Activated T-cell treated with anti-CD3 and anti-CD28 coated beads for 1 hour (primary cell): Measurements from ENCODE around the gene VAMP5.
"Not testable (repeated sequence)": the region's sequence is repeated elsewhere in the genome, so short reads cannot be mapped to it uniquely, and the experiment has no call there.

Source experiments
- DNase-seq: peaks from one replicate; pipeline ENCODE4 v3.0.0-alpha.2; 2020; ENCODE audit warnings: low read depth

The VAMP5 gene, protein sequence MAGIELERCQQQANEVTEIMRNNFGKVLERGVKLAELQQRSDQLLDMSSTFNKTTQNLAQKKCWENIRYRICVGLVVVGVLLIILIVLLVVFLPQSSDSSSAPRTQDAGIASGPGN

DNA sequence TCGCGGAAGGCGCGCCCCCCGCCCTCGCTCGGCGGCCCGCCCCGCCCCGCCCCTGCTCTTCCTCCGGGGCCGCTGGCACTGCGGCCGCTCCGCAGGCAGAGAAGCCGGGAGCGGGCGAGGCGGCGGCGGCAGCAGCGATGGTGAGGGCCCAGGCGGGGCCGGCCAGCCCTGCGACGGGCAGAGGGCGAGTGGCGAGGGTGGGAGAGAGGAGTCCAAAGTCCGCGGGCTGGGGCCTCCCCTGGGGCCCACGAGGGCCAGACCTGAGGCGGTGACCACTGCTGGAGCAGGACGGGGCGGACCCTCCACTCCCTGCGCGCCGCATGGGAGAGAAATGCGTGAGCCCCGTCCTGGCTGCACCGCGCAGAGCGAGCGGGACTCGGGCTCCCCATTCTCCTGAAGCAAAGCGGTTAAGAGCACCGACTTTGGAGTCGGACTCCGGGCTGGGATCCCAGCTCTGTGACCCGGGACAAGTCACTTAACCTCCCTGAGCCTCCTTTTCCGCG lies at the start of gene VAMP5:
Gene VAMP5, plus strand, starts transcription at position 78 of the 503 bp plus-strand sequence. Its CDS starts 60 bp downstream, at position 138.
- DNase-seq, result no peak

DNA sequence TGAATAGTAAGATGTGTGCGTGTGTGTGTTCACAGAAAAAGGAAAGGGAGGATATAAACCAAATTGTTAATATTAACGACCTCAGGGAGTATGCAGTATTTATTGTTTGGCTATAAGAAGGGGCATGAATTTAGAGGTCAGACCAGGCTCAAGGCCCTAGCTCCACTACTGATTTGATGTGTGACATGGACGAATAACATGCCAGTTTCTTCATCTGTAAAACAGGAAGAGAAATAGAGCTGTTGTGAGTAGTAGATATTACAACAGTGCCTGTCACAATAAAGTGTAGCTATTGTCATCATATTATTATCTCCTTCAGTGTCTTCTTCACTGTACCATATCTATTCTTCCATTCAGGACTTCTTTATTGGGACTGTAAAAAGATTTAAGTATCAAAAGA lies 49.4 kb upstream of the VAMP5 start:
- DNase-seq, result no peak

DNA sequence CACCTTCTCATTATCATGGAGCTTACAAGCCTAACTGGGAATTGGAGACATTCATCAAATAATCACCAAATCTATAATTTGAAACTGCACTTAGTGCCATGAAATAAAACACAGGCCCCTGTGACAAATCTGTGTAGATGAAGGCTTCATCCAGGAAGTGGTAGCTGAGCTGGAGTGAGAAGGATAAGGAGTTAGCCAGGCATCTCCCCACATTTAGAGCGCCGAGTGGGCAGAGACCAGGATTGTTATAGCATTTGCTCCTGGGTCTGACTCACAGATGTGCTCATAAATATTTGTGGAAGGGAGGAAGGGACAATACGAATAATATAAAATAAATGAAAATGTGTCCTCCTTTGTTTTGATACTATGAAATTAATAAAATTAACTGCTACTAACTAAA lies 47.8 kb upstream of the VAMP5 start:
- DNase-seq, result no peak

DNA sequence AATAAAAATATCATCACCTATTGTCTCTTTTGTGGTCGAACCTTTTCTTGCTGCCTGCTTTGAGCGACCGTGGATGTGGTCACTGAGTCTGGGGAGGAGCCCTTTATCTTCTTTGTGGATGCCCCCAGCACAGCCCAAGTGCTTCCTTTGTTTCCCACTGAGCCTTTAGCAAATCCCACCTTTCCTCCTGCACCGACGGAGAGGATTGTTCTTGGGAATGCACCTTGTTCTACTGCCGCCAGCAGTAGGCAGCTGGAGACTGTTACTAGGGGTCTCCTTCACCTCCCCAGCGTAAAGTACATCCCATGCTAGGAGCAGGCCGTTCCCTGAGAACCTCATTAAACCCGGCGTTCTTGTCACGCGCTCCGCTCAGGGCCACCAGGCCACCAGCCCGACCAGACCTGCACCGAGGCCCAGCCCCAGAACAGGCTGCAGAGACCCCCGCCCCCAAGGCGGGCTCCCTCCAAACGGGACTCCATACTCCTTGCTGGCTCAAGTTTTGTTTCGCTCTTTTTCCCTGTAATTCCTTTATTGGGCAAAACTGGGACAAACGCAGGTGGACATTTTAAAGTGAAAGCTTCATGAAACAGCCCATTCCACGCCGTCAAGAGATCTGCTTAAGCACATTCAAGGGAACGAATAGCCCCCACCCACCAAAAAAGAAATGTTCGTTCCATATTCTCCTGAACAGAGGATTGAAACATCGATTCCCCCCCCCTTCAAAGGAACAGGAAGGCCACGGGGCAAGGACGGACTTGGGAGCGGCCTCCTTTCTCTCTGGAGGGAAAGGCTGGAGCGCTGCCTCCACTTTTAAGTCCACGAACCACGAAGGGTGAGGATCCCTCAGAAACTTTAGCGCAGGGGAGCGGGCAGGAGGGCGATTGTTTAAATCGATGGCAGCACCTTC lies 46.4 kb upstream of the VAMP5 start:
- DNase-seq, result no peak

DNA sequence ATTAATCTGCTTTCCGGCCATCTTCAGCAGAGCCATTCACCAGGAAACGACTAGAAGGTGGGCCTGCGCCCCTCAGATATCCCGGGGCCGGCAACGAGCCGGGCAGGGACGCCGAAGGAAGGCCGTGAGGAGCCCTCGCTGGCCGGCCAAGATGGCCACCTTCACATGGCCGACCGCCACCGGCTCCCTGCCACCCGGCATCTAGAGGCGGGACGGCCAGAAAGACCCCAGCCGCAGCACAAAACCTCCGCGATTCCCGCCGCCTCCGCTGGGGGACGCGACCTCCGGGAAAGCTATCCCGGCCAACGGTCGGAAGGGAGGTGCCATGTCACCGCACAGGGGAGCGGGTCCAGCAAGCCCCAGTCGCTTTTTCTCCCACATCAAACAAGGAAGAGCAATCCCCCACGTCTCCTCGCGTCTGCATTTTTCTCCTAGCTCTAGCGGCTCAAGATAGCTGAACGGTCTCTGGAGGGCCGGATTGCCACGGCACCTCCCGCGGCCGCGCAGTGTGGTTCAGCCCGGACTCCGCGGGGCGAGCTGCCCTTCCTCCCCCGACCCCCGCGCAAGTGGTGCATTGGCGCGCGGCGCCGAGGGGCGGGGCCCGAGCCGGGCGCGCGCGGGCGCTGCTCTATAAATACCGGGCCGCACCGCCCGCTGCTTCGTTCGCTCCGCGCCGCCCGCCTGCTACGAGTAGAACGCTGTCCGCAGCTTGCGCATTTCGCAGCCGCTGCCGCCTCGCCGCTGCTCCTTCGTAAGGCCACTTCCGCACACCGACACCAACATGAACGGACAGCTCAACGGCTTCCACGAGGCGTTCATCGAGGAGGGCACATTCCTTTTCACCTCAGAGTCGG lies 45.5 kb upstream of the VAMP5 start, which contains the start of gene MAT2A:
Gene MAT2A, plus strand, starts transcription at position 662 of the 854 bp plus-strand sequence. Its CDS starts 120 bp downstream, at position 782.
- DNase-seq, result peak; percentile 86

DNA sequence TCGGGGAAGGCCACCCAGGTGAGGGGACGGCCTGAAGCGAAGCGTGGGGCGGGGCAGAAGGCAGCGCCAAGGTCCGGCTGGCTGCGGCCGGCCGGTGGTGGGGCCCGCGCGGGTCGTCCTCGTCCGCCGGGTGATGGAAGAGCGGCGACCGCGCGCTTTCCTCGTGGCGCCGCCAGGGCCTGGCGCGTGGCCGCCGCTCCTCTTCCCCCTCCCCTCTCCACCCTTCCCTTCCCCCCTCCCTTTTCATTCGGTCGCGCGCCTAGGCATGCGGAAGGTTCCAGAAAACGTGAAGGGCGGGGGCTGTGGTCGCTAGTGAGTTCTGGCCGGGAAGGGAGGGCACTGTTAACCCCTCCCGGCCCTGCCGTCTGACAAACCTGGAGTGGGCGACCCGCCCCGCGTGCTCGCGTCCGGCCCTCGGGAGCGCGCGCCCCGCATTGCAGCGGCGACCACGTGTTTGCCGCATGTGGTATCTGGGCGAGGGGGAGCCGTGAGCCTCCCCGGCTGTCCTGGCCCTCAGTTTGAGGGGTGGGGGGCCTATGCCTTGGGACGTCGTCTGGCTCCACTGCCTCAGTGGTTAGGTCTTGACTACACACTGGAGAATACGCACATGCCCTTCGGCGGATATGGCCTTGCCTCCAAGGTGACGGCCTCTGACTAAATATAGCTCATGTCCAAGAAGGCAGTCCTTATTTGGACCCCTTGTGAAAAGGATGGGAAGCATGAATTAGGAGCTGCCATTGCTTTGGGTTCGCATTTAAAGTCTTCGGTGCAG lies 44.7 kb upstream of the VAMP5 start:
- DNase-seq, result peak; percentile 59

DNA sequence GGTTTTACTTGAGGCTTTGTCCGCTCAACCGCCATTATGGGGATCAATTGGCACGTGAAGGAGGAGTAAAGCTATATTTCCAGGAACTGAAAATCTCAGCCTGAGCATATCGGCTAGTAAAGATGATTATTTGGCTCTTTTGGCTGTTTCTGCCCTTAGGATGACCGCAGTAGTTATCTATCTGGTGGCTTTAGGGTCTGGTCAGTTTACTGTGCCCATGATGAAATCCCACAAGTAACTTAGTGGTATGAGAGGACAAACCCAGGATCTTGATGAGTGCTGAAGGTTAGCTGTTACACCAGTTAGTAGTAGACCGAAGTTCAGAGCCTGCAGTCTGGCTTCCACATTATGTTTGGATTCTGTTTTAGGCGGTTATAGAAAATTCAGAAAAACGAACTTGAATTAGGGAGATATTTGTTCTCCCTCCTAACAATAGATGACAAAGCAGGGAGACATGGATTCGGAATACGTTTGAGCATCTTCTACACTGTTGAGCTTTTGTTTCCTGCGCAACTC lies 44.0 kb upstream of the VAMP5 start:
- no peak for DNase-seq

DNA sequence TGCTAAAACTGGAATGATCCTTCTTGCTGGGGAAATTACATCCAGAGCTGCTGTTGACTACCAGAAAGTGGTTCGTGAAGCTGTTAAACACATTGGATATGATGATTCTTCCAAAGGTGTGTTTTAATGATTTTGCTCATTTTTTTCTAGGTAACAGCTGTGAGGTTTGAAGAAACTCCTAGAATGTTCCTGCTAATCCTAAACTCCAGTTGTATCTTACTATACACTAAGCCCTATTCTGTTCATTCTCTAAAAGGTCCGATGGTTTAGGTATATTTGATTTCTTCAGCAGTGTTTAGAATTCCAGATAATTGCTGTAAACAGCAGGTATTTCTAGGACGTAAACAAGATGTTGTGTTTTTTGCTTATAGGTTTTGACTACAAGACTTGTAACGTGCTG lies 43.0 kb upstream of the VAMP5 start:
- no peak for DNase-seq

DNA sequence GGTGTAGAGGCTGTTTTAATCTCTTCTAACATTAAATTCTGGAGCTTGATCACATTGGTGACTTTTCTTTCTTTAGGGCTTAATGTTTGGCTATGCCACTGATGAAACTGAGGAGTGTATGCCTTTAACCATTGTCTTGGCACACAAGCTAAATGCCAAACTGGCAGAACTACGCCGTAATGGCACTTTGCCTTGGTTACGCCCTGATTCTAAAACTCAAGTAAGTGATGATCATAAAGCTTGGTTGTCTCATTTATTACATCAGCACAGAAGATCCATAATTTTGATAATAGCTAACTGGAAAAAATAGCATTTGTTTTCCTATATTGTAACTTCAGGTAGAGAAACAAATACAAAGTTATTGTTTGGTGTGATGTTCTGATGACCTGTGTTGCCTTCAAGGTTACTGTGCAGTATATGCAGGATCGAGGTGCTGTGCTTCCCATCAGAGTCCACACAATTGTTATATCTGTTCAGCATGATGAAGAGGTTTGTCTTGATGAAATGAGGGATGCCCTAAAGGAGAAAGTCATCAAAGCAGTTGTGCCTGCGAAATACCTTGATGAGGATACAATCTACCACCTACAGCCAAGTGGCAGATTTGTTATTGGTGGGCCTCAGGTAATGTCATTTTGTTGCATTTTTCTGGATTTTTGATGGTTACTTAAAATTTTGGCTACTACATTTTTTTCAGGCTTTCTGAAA lies 42.3 kb upstream of the VAMP5 start:
- no peak for DNase-seq

DNA sequence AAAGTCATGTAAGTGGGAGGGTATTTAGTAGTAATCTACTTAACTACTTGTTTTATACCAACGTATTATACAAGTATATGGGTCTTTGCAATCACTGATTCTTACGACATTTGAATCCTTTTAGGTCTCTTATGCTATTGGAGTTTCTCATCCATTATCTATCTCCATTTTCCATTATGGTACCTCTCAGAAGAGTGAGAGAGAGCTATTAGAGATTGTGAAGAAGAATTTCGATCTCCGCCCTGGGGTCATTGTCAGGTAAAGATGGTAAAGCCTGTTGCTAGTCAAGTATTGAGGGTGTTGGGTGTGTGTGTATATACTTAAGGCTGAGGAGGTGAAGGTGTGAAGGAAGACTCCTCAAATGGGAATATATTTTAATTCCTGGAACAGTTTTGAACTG lies 41.5 kb upstream of the VAMP5 start:
- DNase-seq, result no peak

DNA sequence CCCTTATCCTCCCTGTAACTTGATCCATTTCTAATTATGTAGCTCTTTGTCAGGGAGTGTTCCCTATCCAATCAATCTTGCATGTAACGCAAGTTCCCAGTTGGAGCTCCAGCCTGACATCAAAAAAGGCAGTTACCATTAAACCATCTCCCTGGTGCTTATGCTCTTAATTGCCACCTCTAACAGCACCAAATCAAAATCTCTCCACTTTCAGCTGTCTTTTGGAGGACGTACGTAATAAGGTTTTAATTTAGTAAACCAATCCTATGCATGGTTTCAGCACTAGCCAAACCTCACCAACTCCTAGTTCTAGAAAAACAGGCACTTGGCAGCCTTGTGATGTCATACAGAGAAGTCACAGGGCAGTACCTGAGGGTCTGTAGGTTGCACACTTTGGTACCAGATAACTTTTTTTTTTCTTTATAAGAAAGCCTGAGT lies 40.0 kb upstream of the VAMP5 start:
- DNase-seq, result not testable (repeated sequence)

DNA sequence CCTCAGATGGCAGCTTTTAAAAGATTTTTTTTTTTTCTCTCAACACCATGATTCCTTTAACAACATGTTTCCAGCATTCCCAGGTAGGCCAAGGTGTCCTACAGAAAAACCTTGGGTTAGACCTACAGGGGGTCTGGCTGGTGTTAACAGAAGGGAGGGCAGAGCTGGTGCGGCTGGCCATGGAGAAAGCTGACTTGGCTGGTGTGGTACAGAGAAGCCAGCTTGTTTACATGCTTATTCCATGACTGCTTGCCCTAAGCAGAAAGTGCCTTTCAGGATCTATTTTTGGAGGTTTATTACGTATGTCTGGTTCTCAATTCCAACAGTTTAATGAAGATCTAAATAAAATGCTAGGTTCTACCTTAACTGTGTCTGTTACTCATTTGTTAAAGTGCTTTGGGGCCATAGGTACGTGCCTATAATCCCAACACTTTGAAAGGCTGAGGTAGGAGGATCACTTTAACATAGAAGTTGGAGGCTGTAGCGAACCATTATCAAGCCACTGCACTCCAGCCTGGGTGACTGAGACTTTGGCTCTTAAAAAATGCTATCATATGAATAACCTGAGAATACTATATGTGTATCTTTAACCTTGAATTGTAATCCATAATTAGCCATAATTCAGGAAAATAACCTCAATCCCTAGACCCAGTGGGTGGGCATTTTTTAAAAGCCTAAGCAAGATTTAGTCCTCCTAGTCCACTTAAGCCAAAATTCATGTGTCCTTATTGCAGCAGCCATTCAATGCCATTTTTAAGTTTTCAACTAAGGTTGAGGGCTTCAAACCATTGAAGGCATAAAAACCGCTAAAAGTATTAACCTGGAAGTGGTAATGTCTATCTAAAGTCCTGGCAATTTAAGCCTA lies 39.1 kb upstream of the VAMP5 start:
- DNase-seq, result not testable (repeated sequence)

DNA sequence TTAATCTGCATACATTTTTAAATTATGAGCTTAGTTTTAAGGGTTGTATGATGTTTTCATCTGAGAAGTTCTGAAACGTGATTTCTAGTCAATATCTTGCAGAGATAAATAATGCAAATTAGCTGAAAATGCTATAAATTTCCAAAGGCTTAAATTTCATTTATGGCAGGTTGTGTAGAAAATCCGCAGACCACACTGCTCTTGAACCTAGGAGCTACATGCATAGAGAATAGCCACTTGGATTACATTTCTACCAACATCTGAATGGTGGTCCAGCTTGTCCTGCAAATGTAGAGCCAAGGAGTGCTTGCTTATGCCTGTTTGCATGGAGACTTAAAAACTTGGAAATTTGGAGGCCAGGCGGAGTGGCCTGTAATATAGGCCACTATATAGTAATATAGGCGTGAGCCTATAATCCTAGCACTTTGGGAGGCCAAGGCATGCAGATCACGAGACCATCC lies 38.4 kb upstream of the VAMP5 start:
- DNase-seq, result no peak

DNA sequence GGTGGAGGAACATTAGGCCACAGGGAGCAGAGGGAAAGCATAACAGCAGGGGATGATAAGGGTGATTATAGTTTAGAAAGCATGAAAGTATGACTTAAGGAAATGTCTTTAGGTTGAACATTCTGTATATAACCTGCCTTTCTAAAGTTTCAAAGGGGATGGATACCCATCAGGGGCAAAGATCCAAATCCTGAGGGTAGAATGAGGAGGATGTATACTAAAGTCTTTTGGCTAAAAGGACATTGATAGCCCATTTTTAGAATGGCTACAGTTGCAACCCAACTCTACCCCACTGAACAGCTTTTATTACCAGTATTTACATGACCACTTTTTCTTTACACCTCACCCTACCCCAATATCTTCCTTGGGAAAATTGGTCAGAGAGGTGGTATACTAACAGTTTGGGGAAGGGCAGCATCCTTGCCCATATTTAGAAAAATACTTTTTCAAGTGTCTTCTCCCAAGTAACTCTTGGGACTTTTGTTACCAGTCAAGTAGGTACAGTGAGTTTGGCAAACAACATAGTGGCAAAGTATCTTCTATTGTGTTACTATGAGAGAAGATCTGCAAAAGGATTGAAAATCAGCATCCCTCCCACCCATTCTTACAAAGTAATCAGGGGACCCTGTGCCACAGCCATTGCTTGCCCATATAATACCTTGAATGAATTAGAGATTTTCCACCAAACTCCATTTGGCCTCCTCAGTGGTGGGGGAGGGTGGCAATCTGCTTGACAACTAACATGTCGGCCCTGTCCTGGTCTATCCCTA lies 37.0 kb upstream of the VAMP5 start:
- no peak for DNase-seq

DNA sequence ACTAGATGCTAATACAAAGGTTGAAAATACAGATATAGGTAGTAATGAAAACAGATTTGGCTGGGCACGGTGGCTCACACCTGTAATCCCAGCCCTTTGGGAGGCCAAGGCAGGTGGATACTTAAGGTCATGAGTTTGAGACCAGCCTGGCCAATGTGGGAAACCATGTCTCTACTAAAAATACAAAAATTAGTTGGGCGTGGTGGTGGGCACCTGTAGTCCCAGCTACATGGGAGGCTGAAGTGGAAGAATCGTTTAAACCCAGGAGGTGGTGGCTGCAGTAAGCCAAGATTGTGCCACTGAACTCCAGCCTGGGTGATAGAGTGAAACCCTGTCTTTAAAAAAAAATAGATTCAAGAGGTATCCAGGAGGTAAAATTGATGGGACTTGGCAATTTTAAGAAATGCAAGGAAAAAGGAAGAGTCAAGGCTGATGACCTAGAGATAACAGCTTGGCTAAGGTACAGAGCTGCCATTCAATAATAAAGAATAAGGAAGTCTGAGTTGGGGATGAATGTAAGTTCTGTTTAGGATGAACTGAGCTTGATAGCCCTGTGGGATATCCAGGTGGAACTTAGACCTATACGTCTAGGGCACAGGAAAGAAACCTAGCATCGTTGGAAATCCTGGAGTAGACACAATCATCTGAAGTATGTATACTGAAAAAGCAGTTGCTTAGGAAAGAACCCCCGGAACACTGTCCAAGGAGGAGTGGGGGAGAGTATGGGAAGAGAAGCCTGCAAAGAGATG lies 36.2 kb upstream of the VAMP5 start:
- DNase-seq, result no peak

DNA sequence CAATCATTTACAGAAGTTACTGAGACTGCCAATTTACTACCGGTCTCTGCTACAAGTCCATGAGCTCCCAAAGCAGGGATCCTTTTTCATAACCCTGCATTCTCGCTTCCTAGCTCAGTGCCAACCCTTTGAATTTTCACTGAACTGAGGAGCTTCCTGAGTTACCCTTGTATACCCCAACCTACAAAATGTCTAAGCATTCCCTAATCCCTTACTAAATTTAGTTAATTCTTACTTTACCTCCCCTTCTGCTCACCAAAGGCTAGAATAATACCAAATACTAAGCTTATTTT lies 35.7 kb upstream of the VAMP5 start:
- no peak for DNase-seq

DNA sequence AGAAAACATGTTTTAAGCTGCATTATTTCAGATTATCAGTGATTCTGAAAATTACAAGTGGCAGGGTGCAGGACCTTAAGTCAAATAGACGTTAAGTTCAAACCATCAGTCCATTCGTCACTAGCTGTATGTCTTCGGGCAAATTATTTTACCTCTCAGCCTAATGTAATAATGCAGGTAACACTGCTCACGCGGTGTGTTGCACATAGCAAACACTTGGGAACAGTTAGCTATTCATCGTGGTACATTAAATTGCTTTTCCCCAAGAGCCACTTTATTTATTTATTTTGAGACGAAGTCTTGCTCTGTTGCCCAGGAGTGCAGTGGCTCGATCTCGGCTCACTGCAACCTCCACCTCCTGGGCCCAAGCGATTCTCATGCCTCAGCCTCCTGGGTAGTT lies 35.1 kb upstream of the VAMP5 start:
- DNase-seq, result no peak

DNA sequence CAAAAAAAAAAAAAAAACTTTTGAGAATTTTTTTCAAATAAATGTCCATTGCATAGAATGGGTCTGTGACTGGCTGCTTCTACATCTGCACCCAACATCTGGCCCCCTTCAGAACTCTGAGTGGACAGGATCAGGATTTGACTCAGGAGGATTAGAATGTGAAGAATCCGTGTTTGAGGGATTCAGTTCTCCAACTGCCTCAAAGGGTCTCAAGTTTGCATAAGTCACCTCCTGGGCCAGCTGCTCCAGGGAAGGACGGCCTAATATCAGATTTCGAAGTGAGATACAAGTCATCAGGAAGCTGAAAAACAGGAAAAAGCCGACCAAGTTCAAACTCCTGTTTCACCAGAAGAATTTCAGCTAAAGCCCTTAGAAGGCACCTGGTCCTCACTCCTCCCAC lies 34.4 kb upstream of the VAMP5 start:
- no peak for DNase-seq
